NCI-H2107 treated with DMSO at 0.1 percent for 48 hours (cell line): Measurements from ENCODE around the gene RO60.
"Not testable (repeated sequence)": the region's sequence is repeated elsewhere in the genome, so short reads cannot be mapped to it uniquely, and the experiment has no call there.

Experiments
- DNase-seq: peaks from one replicate; lab custom pipeline; 2025; ENCODE audit not compliant: unreplicated experiment; lab: John Stamatoyannopoulos, UW

Gene RO60

GRCh38 chr1:193059282-193060114 lies at the start of gene RO60, which contains the start of gene UCHL5:
RO60 (plus strand) TSS chr1:193059612; CDS start chr1:193069055, 9,443 bp downstream.
UCHL5 (minus strand) TSS chr1:193059360; CDS start chr1:193059260, 100 bp downstream.
- peak; percentile 98 for DNase-seq

- no peak for DNase-seq
Measured at GRCh38 chr1:193011406-193011805, 48.0 kb upstream of the RO60 start.

- DNase-seq = no peak
Measured at GRCh38 chr1:193013005-193013404, 46.4 kb upstream of the RO60 start.

GRCh38 chr1:193013707-193014106 lies 45.7 kb upstream of the RO60 start:
- DNase-seq = no peak

- DNase-seq = no peak
Measured at GRCh38 chr1:193014400-193014799, 45.0 kb upstream of the RO60 start.

GRCh38 chr1:193016788-193017187 lies 42.6 kb upstream of the RO60 start:
- no peak for DNase-seq

DNA sequence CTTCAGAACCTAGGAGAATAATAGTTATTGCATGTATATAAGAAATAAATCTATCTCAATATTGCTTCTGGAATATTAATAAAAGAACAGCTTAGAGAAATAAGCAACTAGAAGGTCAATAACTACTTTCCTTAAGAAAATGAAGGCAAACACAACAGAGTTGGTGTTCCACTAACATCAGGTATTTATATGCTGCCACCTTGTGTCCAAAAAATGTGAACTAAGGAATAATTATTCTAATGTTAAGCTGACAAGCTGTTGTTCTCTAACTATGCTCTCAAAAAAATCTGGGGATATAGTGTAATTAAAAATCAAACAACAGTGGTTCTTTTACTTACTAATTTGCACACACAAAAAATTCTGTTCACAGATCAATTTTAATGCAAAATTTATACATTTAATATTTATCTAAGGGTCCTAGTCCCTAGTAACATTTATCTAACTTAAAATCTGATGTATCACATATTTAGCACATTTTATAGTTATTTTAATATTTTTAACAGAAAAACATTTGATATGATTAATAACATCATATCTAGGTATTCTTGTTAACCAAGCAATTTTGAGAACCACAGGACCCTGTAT lies 39.9 kb upstream of the RO60 start:
- peak; percentile 57 for DNase-seq

DNA sequence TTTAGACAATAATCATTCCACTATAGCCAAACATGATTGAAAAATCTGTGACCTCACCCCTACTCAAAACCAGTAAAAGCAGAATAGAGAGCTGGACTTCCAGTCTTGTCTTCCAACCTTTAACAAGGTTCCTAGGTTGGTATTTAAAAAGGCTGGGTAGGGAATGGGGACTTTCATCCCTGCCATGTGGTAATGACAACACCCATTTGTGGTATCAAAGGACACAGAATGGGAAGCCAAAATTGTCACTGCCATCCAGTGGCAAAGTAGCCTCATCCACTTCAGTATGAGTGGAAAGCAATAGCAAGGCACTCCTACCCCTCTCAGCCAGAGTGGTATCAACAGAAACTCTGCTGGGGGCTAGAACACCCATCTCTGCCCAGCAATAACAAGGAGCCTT lies 34.2 kb upstream of the RO60 start:
- DNase-seq = no peak

GRCh38 chr1:193030280-193030679 lies 29.1 kb upstream of the RO60 start:
- no peak for DNase-seq

- DNase-seq = no peak
Measured at GRCh38 chr1:193031431-193031830, 28.0 kb upstream of the RO60 start.

DNA sequence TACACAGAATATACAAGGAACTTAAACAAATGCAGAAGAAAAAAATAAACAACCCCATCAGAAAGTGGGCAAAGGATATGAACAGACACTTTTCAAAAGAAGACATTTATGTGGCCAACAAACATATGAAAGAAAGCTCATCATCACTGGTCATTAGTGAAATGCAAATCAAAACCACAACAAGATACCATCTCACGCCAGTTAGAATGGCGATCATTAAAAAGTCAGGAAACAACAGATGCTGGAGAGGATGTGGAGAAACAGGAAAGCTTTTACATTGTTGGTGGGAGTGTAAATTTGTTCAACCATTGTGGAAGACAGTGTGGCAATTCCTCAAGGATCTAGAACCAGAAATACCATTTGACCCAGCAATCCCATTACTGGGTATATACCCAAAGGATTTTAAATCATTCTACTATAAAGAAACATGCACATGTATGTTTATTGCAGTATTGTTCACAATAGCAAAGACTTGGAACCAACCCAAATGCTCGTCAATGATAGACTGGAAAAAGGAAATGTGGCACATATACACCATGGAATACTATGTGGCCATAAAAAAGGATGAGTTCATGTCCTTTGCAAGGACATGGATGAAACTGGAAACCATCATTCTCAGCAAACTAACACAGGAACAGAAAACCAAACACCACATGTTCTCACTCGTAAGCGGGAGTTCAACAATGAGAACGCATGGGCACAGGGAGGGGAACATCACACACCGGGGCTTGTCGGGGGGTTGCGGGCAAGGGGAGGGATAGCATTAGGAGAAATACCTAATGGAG lies 26.6 kb upstream of the RO60 start:
- not testable (repeated sequence) for DNase-seq

DNA sequence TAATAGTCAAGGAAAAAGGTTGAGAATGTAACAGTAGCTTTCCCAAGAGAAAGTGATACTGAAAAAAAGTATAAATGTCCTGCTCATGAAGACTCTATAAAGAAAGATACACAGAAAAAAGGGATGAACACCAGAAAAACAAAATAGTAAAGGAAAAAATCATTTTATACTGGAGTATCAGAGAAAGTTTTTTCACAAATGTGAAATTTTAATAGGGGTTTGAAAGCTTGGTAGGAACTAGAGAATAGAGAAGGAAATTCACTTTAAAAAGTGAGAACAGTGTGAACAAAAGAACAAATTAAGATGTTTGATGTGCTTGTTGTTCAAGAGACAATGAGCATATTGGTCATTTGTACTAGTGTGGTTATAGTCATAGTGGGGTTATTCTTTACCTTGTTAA lies 25.8 kb upstream of the RO60 start:
- DNase-seq = no peak

DNA sequence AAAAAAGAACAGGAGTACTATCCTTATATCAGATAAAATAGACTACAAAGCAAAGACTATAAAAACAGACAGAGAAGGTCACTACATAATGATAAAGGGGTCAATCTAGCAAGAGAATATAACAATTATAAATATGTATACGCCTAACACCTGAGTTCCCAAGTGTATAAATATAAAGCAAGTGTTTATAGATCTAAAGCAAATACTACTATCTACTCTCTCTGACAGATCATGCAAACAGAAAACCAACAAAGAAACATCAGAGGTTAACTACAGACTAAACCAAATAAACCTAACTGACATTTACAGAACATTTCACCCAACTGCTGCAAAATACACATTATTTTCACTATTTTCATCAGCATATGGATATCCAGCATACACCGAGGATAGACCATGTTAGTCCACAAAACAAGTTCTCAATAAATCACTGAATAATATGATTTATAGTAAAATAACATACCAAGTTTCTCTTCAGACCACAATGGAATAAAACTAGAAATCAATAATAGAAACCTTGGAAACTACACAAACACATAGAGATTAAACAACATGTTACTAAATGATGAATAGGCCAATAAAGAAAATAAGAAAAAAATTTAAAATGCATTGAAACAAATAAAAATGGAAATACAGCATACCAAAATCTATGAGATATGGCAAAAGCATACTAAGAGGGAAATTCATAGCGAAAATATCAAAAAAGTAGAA lies 22.9 kb upstream of the RO60 start:
- DNase-seq = no peak

- no peak for DNase-seq
Measured at GRCh38 chr1:193040011-193040410, 19.4 kb upstream of the RO60 start.

GRCh38 chr1:193042766-193043691 lies 16.4 kb upstream of the RO60 start:
- no peak for DNase-seq

- not testable (repeated sequence) for DNase-seq
Measured at GRCh38 chr1:193048913-193049312, 10.5 kb upstream of the RO60 start.

DNA sequence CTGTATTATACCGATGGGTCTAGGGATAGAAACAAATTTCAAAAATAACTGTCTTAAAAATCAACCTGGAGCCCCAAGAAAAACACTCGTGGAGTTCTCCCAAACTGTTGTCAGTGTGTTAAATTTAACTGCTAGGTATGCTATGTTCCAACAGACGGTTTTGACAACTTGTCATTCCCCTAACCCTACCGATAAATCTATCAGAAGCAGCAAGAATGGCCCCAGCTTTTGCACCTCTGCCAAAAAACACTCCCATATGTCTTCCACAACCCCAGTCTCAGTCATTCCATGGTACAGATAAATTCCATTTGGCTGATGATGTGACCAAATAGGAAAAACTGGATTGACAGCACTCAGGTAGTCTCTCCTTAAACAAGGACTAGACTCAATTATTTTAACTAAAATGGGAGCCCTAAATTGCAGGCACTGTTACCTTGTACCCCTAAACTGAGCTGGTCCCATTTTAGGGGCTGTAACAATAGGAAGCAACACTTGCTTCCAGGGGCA lies 5.2 kb upstream of the RO60 start:
- no peak for DNase-seq

DNA sequence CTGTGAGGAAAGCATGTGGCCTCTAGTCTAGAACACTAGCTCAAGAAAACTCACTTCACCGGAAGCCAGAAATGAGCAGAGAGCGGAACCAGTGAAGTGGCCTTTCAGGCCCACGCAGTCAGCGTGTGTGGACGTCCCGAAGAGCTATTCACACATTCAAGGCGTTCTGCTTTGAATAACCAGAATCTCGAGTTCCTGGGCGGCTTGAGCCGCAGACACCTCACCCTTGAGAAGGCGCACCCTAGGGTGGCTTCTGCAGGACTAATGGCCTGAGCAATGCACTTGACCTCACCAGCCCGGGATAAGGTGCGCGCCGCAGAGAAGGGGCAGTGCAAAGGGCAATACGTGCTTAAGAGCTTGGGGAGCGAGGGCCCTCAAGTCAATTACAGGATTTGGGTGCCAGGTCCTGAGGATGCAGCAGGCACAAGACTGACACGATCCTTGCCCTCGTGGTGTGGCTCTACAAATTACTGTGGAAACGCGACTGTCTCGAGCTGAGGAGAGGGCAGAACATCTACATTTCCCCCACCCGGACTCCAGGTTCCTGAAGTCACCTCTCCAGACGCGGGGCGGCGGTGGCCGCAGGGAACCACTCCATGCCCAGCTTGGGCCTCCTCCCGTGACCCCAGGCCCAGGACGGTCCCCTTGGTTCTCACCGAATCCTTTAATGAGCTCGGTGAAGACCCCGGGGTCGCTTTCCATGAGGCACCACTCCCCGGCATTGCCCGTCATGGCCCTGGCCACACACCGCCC lies 707 bp upstream of the RO60 start:
- peak; percentile 35 for DNase-seq

DNA sequence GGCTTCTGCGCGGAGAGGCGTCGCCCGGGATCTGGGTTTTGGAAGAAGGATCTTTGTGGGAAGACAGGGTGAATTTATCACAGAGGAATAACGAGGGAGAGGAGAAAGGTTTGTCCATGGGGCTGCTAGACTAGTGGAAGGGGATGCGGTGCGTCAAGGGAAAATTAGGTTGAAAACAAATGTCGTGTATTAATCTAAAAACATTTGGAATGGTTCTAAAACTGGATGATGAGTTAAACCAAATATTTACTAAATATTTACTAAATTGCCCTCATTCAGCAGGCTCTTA lies 647 bp downstream of the RO60 start:
- DNase-seq = no peak
